Measurements from ENCODE around the gene GFOD1.
A peak's percentile ranks its signal among the peaks of the same experiment; 100 is the strongest.

GFOD1 gene

GRCh38 chr6:13395272-13396237 lies 91.8 kb downstream of the GFOD1 start:
- Histone ChIP-seq H3K27ac (ENCODE audit: low read depth, low read length) (no peak overlapping the region), H3K4me2 (ENCODE audit: low read length) (0 out of 2 replicates have a peak overlapping the region, but pooled peaks have one; percentile 8), H3K4me1 (ENCODE audit: control insufficient read depth, low read length) (peaks cover 27% of the 10 kb centered on the region)

GRCh38 chr6:13392462-13392861 lies 94.9 kb downstream of the GFOD1 start:
- TF ChIP-seq EZH2phosphoT487 (IDR thresholded peaks at IDR 0.05; ENCODE audit: borderline replicate concordance, low read length) (no peak), CTCF (IDR thresholded peaks at IDR 0.05; ENCODE audit: low read depth, low read length, poor library complexity, severe bottlenecking) (no peak)
- H3K79me2 ChIP-seq (ENCODE audit: control insufficient read depth, low read length), result no peaks in the 10 kb centered on the region
- no peaks in the 10 kb centered on the region for H3K9me2 ChIP-seq (replicated peaks; ENCODE audit: control insufficient read depth, low read length)

More at GRCh38 chr6:13395272-13396237, 91.8 kb downstream of the GFOD1 start:
- H3K79me2 ChIP-seq (ENCODE audit: control insufficient read depth, low read length), result no peaks in the 10 kb centered on the region
- no peaks in the 10 kb centered on the region for H3K9me3 ChIP-seq (ENCODE audit: control insufficient read depth, insufficient read depth, low read length)
- H3K4me3 ChIP-seq (ENCODE audit: low read length), result no peak overlapping the region
- TF ChIP-seq CTCF (IDR thresholded peaks at IDR 0.05; ENCODE audit: low read depth, low read length, poor library complexity, severe bottlenecking), result no peak
- TF ChIP-seq EZH2phosphoT487 (IDR thresholded peaks at IDR 0.05; ENCODE audit: borderline replicate concordance, low read length), result no peak
- H3F3A ChIP-seq (ENCODE audit: control insufficient read depth, insufficient read depth), result no peaks in the 10 kb centered on the region
- H3K36me3 ChIP-seq (ENCODE audit: control insufficient read depth, low read length), result no peaks in the 10 kb centered on the region
- H3K9me2 ChIP-seq (replicated peaks; ENCODE audit: control insufficient read depth, low read length), result no peaks in the 10 kb centered on the region
- no peaks in the 10 kb centered on the region for H4K20me1 ChIP-seq (ENCODE audit: control insufficient read depth, insufficient read depth, low read depth, low read length)
- H3K27me3 ChIP-seq (ENCODE audit: control insufficient read depth, low read length), result no peaks in the 10 kb centered on the region

GRCh38 chr6:13391537-13391936 lies 95.9 kb downstream of the GFOD1 start:
- Histone ChIP-seq H3F3A (ENCODE audit: control insufficient read depth, insufficient read depth) (no peaks in the 10 kb centered on the region), H3K27ac (ENCODE audit: low read depth, low read length) (no peak overlapping the region)

More at GRCh38 chr6:13392462-13392861, 94.9 kb downstream of the GFOD1 start:
- Histone ChIP-seq H3K27ac (ENCODE audit: low read depth, low read length) (no peak overlapping the region), H3K36me3 (ENCODE audit: control insufficient read depth, low read length) (no peaks in the 10 kb centered on the region), H3K4me1 (ENCODE audit: control insufficient read depth, low read length) (peaks cover 23% of the 10 kb centered on the region), H3F3A (ENCODE audit: control insufficient read depth, insufficient read depth) (no peaks in the 10 kb centered on the region), H3K27me3 (ENCODE audit: control insufficient read depth, low read length) (no peaks in the 10 kb centered on the region), H3K4me2 (ENCODE audit: low read length) (no peak overlapping the region), H3K9me3 (ENCODE audit: control insufficient read depth, insufficient read depth, low read length) (no peaks in the 10 kb centered on the region), H4K20me1 (ENCODE audit: control insufficient read depth, insufficient read depth, low read depth, low read length) (no peaks in the 10 kb centered on the region), H3K4me3 (ENCODE audit: low read length) (no peak overlapping the region)

More at GRCh38 chr6:13391537-13391936, 95.9 kb downstream of the GFOD1 start:
- H3K79me2 ChIP-seq (ENCODE audit: control insufficient read depth, low read length), result no peaks in the 10 kb centered on the region
- no peaks in the 10 kb centered on the region for H3K9me3 ChIP-seq (ENCODE audit: control insufficient read depth, insufficient read depth, low read length)
- H3K4me1 ChIP-seq (ENCODE audit: control insufficient read depth, low read length), result peaks cover 13% of the 10 kb centered on the region
- H3K36me3 ChIP-seq (ENCODE audit: control insufficient read depth, low read length), result no peaks in the 10 kb centered on the region
- H3K4me2 ChIP-seq (ENCODE audit: low read length), result no peak overlapping the region
- no peaks in the 10 kb centered on the region for H3K27me3 ChIP-seq (ENCODE audit: control insufficient read depth, low read length)
- no peak overlapping the region for H3K4me3 ChIP-seq (ENCODE audit: low read length)
- no peak for TF ChIP-seq EZH2phosphoT487 (IDR thresholded peaks at IDR 0.05; ENCODE audit: borderline replicate concordance, low read length)
- TF ChIP-seq CTCF (IDR thresholded peaks at IDR 0.05; ENCODE audit: low read depth, low read length, poor library complexity, severe bottlenecking), result no peak
- no peaks in the 10 kb centered on the region for H3K9me2 ChIP-seq (replicated peaks; ENCODE audit: control insufficient read depth, low read length)
- H4K20me1 ChIP-seq (ENCODE audit: control insufficient read depth, insufficient read depth, low read depth, low read length), result no peaks in the 10 kb centered on the region
